HepG2 (cell line): ENCODE results near the gene KRT33A. TPM values are rescaled to one million over a fixed set of nuclear protein-coding genes. Genes with fewer than 3 reads are reported as not detected.

Experiments
- EZH2 ChIP-seq: conservative IDR thresholded peaks from 2 replicates; pipeline ENCODE4 v1.6.1; 2012; ENCODE audit warnings: mild to moderate bottlenecking, low read depth, low read length, moderate library complexity
- MAX ChIP-seq: IDR thresholded peaks from 2 replicates; pipeline ENCODE4 v1.6.1; 2012; ENCODE audit warnings: inconsistent platforms
- ZBED4 ChIP-seq: sonication (generic); formaldehyde crosslinking; IDR thresholded peaks from 2 replicates; pipeline ENCODE4 v1.4.0; 2020; ENCODE audit warnings: missing genetic modification reagents, borderline replicate concordance
- ZFP91 ChIP-seq: sonication (generic); formaldehyde crosslinking; IDR thresholded peaks from 2 replicates; pipeline ENCODE4 v1.9.0; 2022; ENCODE audit warnings: missing genetic modification reagents, mild to moderate bottlenecking, borderline replicate concordance
- ZKSCAN8 ChIP-seq: IDR thresholded peaks from 2 replicates; pipeline ENCODE4 v1.6.1; 2016; ENCODE audit warnings: borderline replicate concordance, missing genetic modification reagents, missing compliant biosample characterization
- polyA plus RNA-seq, 8 experiments: library from polyadenylated mRNA; depleted of rRNA in 3 of 8; stranded (reverse) in 7 of 8; unstranded in 1 of 8; fragments of >200 nt; fragmentation: Illumina TruSeq in 4 of 8; extraction: Trizol in 4 of 8; gene quantifications; 2 replicates each; pipeline versions ENCODE4 v1.2.1 to v1.2.3, GENCODE V29; 2011 to 2016; ENCODE audit warnings: low read depth in 4 of 8, missing spikeins in 1 of 8, mixed read lengths in 1 of 8; ENCODE audit not compliant: insufficient read depth in 1 of 8
- total RNA-seq, 5 experiments: library from RNA; depleted of rRNA; stranded (reverse); fragments of >200 nt; fragmentation: Illumina TruSeq; extraction: Trizol; gene quantifications; 2 replicates each; pipeline ENCODE4 v1.2.3, GENCODE V29; 2016; ENCODE audit warnings: low read depth in 1 of 5

The KRT33A gene
- total and polyA plus RNA-seq, 2 of the 13 experiments (the other 11 are each of a cell fraction or from before 2014, with no cell fraction given): not detected

GRCh38 chr17:41325126-41325525 is 25.5 kb downstream of the KRT33A start (continued):
- TF ChIP-seq MAX (no peak), ZBED4 (no peak), ZFP91 (no peak), ZKSCAN8 (CRISPR knock-in tag) (no peak), EZH2 (no peak)
